ENCODE data around the gene PIK3C2G.

DNA sequence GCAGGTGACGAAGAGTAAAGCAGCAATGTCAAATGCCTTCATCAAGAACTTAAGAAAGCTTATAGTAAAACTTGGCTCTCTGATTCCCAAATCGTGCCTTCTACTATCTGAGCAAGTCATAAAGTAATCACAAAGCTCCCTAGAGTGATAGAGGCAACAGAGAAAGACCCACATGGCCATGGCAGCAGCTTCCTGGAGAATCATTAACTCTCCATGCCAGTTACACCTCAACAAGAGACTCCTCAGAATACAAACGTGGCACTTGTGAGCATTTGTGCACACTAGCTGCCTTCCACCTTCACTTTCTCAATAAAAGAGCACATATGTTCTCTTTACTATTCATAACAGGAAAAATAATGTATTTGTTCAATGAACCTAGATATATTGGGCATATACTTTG is 428.5 kb downstream of the PIK3C2G start:
- TF ChIP-seq, protein P1, sequence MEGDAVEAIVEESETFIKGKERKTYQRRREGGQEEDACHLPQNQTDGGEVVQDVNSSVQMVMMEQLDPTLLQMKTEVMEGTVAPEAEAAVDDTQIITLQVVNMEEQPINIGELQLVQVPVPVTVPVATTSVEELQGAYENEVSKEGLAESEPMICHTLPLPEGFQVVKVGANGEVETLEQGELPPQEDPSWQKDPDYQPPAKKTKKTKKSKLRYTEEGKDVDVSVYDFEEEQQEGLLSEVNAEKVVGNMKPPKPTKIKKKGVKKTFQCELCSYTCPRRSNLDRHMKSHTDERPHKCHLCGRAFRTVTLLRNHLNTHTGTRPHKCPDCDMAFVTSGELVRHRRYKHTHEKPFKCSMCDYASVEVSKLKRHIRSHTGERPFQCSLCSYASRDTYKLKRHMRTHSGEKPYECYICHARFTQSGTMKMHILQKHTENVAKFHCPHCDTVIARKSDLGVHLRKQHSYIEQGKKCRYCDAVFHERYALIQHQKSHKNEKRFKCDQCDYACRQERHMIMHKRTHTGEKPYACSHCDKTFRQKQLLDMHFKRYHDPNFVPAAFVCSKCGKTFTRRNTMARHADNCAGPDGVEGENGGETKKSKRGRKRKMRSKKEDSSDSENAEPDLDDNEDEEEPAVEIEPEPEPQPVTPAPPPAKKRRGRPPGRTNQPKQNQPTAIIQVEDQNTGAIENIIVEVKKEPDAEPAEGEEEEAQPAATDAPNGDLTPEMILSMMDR (IDR thresholded peaks at IDR 0.05) = no peak
- no peak for TF ChIP-seq POLR2A (IDR thresholded peaks at IDR 0.05)
